Heart left ventricle (tissue), 16 donors: ENCODE results near the gene CSF1R. TPM values are rescaled to one million over a fixed set of nuclear protein-coding genes. Genes with fewer than 3 reads are reported as not detected.
A peak's percentile ranks its signal among the peaks of the same experiment; 100 is the strongest.

Experiments used
- ATAC-seq, 4 donors: fragments of 200-7000 bp; cut with Tn5 transposase; one replicate each; pipeline ENCODE4 v1.9.1; 2020 to 2022; ENCODE audit warnings: moderate library complexity in 4 of 4, mild to moderate bottlenecking in 3 of 4, moderate number of reproducible peaks in 1 of 4
- DNase-seq, 5 donors: peaks; one replicate each; pipeline ENCODE4 v3.0.0-alpha.2; 2020
- H3K27ac ChIP-seq, 12 donors: fragments of 200-600 bp; sonication (generic) in 4 of 12; one replicate each; pipeline versions ENCODE4 v1.5.0 to v1.8.0; 2016 to 2022; ENCODE audit warnings: mild to moderate bottlenecking in 2 of 12
- H3K27me3 ChIP-seq, 9 donors: fragments of 200-600 bp; sonication (generic) in 2 of 9; one replicate each; pipeline versions ENCODE4 v1.5.1 to v1.8.0; 2016 to 2022; ENCODE audit warnings: mild to moderate bottlenecking in 3 of 9
- H3K36me3 ChIP-seq, 9 donors: fragments of 200-600 bp; sonication (generic) in 2 of 9; one replicate each; pipeline versions ENCODE4 v1.5.0 to v1.8.0; 2018 to 2022; ENCODE audit warnings: mild to moderate bottlenecking in 2 of 9
- H3K4me1 ChIP-seq, 12 donors: fragments of 200-600 bp; sonication (generic) in 4 of 12; one replicate each; pipeline versions ENCODE4 v1.5.0 to v1.8.0; 2016 to 2022; ENCODE audit warnings: mild to moderate bottlenecking in 3 of 12
- H3K4me3 ChIP-seq, 12 donors: fragments of 200-600 bp; sonication (generic) in 4 of 12; one replicate each; pipeline versions ENCODE4 v1.5.0 to v1.8.0; 2017 to 2022; ENCODE audit warnings: mild to moderate bottlenecking in 9 of 12, moderate library complexity in 4 of 12
- H3K9me3 ChIP-seq, 12 donors: fragments of 200-600 bp; sonication (generic) in 4 of 12; one replicate each; pipeline versions ENCODE4 v1.5.0 to v1.8.0; 2016 to 2022; ENCODE audit warnings: mild to moderate bottlenecking in 1 of 12
- CTCF ChIP-seq, 12 donors: fragments of 200-600 bp; sonication (generic) in 4 of 12; IDR thresholded peaks; one replicate each; pipeline versions ENCODE4 v1.5.0 to v1.8.0; 2018 to 2022; ENCODE audit warnings: antibody characterized with exemption in 12 of 12, mild to moderate bottlenecking in 5 of 12
- POLR2A ChIP-seq, 2 donors: fragments of 450-650 bp; IDR thresholded peaks; one replicate each; pipeline ENCODE4 v1.6.1; 2017; ENCODE audit warnings: antibody characterized with exemption in 2 of 2, mild to moderate bottlenecking in 2 of 2, moderate library complexity in 2 of 2
- WGBS, 4 donors: extraction: QIAGEN DNeasy Blood & Tissue Kit in 2 of 4; methylation state at CpG; one replicate each; pipeline versions ENCODE4 v1.1.5 to v1.1.7; 2013 to 2018; 5-methylcytosine and 5-hydroxymethylcytosine counted together
- intact Hi-C, 10 donors: fragments of 100-400 bp; cut with DNase I; formaldehyde crosslinking; loops; one replicate each; pipeline versions ENCODE4 v1.11.1 to v1.14.2; 2022
- polyA plus RNA-seq, 2 donors: library from polyadenylated mRNA; stranded (reverse); fragments of 200-250 nt; gene quantifications; one replicate each; pipeline ENCODE4 v1.2.3, GENCODE V29; 2013
- total RNA-seq, 9 donors: library from RNA; depleted of rRNA in 2 of 9; stranded (reverse); fragments of >200 nt in 2 of 9; fragmentation: NEBNext Ultra II Directional in 3 of 9; extraction: Animal tissue kit (Norgen Biotek cat#: 25700) in 3 of 9; gene quantifications; one replicate each; pipeline versions ENCODE4 v1.1.0 to v1.2.4, GENCODE V29; 2016 to 2023
- donor health status: ischemic (EF 13 %, LVEDD 7.1; RV severe dilation, severe dysfunction).
- donor health status: healthy with polysubstance abuse.
- donor health status: DM: no; HTN: yes; CAD: no.
- donor health status: DM: no; HTN: no; CAD: no.
- donor health status: ischemic (EF 25% LVEDD 6.9; RV normal size, moderate dysfunction).
- donor health status: ischemic (EF 25% LVEDD 5.7; RV mildly dilated, moderate dysfunction).
- donor health status: healthy.
- donor health status: DM: yes; HTN: yes; CAD: no.
- donor health status: ischemic (EF 35%, LVEDD 5.7; RV mildly dilated, moderate dysfunction).
- donor health status: nonischemic (EF 11% LVEDD 7.7; RV severe dilation, severe dysfunction).
- donor health status: DM: yes; HTN: yes; CAD: no.
- donor health status: PGD.
- donor health status: ischemic (EF 29% LVEDD 5.4; RV normal size, mild dysfunction).
- donor health status: nonischemic (EF 23%, LVEDD 6.1; RV moderate dilation, normal function).

CSF1R gene
- total and polyA plus RNA-seq, 11 donors = 5.0 to 143 (median 10.7) TPM

GRCh38 chr5:150075233-150075632, 11.1 kb downstream of the CSF1R start:
- TF ChIP-seq CTCF (IDR thresholded peaks at IDR 0.05) (no peak), POLR2A (IDR thresholded peaks at IDR 0.05) (no peak)
- intact Hi-C loops = no loop called here
- no peaks in the 10 kb centered on the region for H3K27me3 ChIP-seq
- H3K27ac ChIP-seq = no peak overlapping the region
- H3K4me3 ChIP-seq = no peak overlapping the region
- DNase-seq (no peak), ATAC-seq (no peak)
- H3K9me3 ChIP-seq = no peaks in the 10 kb centered on the region
- peaks cover 0 to 86% (median 0%) of the 10 kb centered on the region in 9 donors for H3K36me3 ChIP-seq
- 48 to 96% (median 82%) methylated on average over 4 of the region's 4 CpGs for WGBS, 4 donors
- peaks cover 0 to 8% (median 0%) of the 10 kb centered on the region in 12 donors for H3K4me1 ChIP-seq

GRCh38 chr5:150073677-150074076, 12.7 kb downstream of the CSF1R start:
- 84 to 94% (median 87%) methylated on average over 3 of the region's 3 CpGs for WGBS, 4 donors
- intact Hi-C loops = loop anchor here in 1 of 10 donors (5.0 kb wide), 1 partner anchor 34 kb away; no protein-coding TSS in a partner anchor
- Histone ChIP-seq H3K4me1 (peaks cover 0 to 9% (median 0%) of the 10 kb centered on the region in 12 donors), H3K27me3 (no peaks in the 10 kb centered on the region), H3K27ac (no peak overlapping the region), H3K9me3 (no peaks in the 10 kb centered on the region), H3K4me3 (no peak overlapping the region), H3K36me3 (peaks cover 0 to 85% (median 0%) of the 10 kb centered on the region in 9 donors)
- peak in 1 of 5 donors; percentile 0 for DNase-seq
- ATAC-seq = no peak
- TF ChIP-seq POLR2A (IDR thresholded peaks at IDR 0.05) = no peak

DNA sequence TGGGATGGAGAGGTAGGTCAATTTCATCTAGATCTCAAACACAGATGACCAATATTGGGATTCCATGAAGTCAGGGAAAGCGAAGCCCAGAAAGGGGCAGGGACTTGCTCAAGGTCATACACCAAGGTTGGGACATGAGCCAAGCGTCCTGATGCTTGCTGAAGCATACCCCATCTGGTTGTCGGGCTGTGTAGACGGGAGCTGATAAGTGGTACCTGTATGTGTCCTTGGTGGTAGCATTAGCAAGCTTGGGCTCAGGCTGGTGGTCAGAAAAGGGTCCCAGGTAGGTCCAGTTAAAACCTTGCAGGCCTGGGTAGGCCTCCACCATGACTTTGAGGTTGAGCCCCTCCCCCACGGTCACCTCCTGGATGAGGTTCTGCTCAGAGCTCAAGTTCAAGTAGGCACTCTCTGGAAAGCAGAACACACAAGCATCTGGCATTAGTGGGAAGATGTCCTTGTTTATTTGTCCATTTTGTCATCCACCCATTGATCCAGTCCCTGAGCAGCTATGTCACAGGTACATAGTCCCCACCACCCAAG, 13.2 kb downstream of the CSF1R start:
- peak in 2 of 5 donors; percentile 3 to 12 for DNase-seq
- Histone ChIP-seq H3K9me3 (no peaks in the 10 kb centered on the region), H3K27me3 (no peaks in the 10 kb centered on the region), H3K4me1 (peaks cover 0 to 14% (median 0%) of the 10 kb centered on the region in 12 donors), H3K4me3 (no peak overlapping the region), H3K36me3 (peaks cover 0 to 87% (median 0%) of the 10 kb centered on the region in 9 donors), H3K27ac (no peak overlapping the region)
- no peak for ATAC-seq
- 72 to 93% (median 87%) methylated on average over 5 of the region's 5 CpGs for WGBS, 4 donors
- TF ChIP-seq POLR2A (IDR thresholded peaks at IDR 0.05) (no peak), CTCF (IDR thresholded peaks at IDR 0.05) (no peak)
- intact Hi-C loops = loop anchor here in 1 of 10 donors (5.0 kb wide), 1 partner anchor 34 kb away; no protein-coding TSS in a partner anchor

DNA sequence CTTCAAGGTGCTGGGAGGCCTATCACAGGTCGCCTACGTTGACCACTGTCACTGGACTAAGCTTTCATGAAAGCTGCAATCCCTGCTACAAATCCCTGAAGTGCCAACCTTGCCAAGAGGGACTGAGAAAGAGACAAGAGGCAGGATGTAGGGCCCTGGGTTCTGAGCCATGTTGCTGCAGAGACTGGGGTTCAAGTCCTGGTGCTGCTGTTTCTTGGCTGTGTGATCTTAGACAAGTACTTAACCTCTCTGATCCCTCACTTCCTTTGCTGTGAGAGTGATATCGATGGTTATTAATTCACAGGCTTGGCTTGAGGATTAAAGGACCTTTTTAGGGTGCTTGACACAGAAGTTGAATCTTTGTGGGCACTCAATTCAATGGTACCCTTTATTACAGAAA, 15.5 kb downstream of the CSF1R start:
- H3K9me3 ChIP-seq = no peaks in the 10 kb centered on the region
- no peak overlapping the region for H3K4me3 ChIP-seq
- ATAC-seq (no peak), DNase-seq (peak in 1 of 5 donors; percentile 4)
- H3K36me3 ChIP-seq = peaks cover 0 to 74% (median 0%) of the 10 kb centered on the region in 9 donors
- WGBS, 4 donors = 89 to 99% (median 94%) methylated on average over 3 of the region's 3 CpGs
- no peaks in the 10 kb centered on the region for H3K27me3 ChIP-seq
- H3K27ac ChIP-seq = no peak overlapping the region
- intact Hi-C loops = loop anchor here in 1 of 10 donors (5.0 kb wide), 1 partner anchor 36 kb away; no protein-coding TSS in a partner anchor
- H3K4me1 ChIP-seq = peaks cover 0 to 36% (median 0%) of the 10 kb centered on the region in 12 donors
- no peak for TF ChIP-seq POLR2A (IDR thresholded peaks at IDR 0.05)
- TF ChIP-seq CTCF (IDR thresholded peaks at IDR 0.05) = no peak
